Measurements from ENCODE around the gene ACAT2. TPM values are rescaled to one million over a fixed set of nuclear protein-coding genes. Genes with fewer than 3 reads are reported as not detected.

The ACAT2 gene
- total RNA-seq, 2 donors from 2014 or later, result 10.2 to 22.6 TPM

DNA sequence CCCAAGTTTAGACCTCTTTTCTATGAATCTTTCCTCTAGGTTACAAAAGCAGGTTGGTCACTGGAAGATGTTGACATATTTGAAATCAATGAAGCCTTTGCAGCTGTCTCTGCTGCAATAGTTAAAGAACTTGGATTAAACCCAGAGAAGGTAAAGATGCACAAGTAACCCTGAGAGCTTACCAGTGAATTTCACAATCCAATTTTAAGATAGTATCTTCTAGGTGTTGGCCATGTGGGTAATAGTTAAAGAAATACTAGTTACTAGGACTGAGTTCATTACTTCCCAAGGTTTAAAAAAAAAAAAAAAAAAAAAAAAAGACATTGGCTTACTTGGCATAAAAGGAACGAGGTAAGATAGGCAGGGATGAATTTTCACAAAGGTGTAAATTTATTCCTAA is 16.3 kb downstream of the ACAT2 start:
- peaks cover 0 to 3% of the 10 kb centered on the region in 2 donors for H3K36me3 ChIP-seq

DNA sequence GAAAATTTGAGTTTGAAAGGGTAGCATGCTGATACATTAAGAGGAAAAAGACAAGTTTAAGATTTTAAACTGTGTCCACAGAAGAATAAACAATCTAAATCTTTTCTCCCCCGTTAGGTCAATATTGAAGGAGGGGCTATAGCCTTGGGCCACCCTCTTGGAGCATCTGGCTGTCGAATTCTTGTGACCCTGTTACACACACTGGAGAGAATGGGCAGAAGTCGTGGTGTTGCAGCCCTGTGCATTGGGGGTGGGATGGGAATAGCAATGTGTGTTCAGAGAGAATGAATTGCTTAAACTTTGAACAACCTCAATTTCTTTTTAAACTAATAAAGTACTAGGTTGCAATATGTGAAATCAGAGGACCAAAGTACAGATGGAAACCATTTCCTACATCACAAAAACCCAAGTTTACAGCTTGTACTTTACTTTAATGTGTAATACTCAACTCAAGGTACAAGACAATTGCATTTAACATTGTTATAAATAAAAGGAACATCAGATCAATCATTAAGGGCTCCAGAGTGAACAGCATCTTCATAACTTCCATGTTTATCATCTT is 16.8 kb downstream of the ACAT2 start:
- WGBS, result 63% methylated on average over 3 of the region's 3 CpGs
- no peak for DNase-seq (ENCODE audit: low spot score)
- no peaks in the 10 kb centered on the region for H3K27me3 ChIP-seq (replicated peaks; ENCODE audit: insufficient read depth)
- intact Hi-C loops (cut with DNase I), result no loop called here
- no peaks in the 10 kb centered on the region for H3K9me3 ChIP-seq
- H3K36me3 ChIP-seq, result peaks cover 0 to 3% of the 10 kb centered on the region in 2 donors
- no peak overlapping the region for H3K4me3 ChIP-seq
- H3K27ac ChIP-seq, result no peak overlapping the region
- TF ChIP-seq POLR2AphosphoS5 (IDR thresholded peaks at IDR 0.05), result no peak
- TF ChIP-seq, protein P1, sequence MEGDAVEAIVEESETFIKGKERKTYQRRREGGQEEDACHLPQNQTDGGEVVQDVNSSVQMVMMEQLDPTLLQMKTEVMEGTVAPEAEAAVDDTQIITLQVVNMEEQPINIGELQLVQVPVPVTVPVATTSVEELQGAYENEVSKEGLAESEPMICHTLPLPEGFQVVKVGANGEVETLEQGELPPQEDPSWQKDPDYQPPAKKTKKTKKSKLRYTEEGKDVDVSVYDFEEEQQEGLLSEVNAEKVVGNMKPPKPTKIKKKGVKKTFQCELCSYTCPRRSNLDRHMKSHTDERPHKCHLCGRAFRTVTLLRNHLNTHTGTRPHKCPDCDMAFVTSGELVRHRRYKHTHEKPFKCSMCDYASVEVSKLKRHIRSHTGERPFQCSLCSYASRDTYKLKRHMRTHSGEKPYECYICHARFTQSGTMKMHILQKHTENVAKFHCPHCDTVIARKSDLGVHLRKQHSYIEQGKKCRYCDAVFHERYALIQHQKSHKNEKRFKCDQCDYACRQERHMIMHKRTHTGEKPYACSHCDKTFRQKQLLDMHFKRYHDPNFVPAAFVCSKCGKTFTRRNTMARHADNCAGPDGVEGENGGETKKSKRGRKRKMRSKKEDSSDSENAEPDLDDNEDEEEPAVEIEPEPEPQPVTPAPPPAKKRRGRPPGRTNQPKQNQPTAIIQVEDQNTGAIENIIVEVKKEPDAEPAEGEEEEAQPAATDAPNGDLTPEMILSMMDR (IDR thresholded peaks at IDR 0.05), result no peak
- no peak for TF ChIP-seq POLR2A (IDR thresholded peaks at IDR 0.05)
- H3K4me1 ChIP-seq (replicated peaks), result no peaks in the 10 kb centered on the region

More for the DNA sequence above, 16.3 kb downstream of the ACAT2 start:
- Histone ChIP-seq H3K4me3 (no peak overlapping the region), H3K9me3 (no peaks in the 10 kb centered on the region), H3K27me3 (replicated peaks; ENCODE audit: insufficient read depth) (no peaks in the 10 kb centered on the region), H3K4me1 (replicated peaks) (no peaks in the 10 kb centered on the region), H3K27ac (no peak overlapping the region)
- DNase-seq (ENCODE audit: low spot score), result no peak
- 45% methylated on average over 1 of the region's 1 CpG for WGBS
- intact Hi-C loops (cut with DNase I), result no loop called here
- no peak for TF ChIP-seq POLR2AphosphoS5 (IDR thresholded peaks at IDR 0.05)
- TF ChIP-seq, protein P1 (IDR thresholded peaks at IDR 0.05), result no peak

DNA sequence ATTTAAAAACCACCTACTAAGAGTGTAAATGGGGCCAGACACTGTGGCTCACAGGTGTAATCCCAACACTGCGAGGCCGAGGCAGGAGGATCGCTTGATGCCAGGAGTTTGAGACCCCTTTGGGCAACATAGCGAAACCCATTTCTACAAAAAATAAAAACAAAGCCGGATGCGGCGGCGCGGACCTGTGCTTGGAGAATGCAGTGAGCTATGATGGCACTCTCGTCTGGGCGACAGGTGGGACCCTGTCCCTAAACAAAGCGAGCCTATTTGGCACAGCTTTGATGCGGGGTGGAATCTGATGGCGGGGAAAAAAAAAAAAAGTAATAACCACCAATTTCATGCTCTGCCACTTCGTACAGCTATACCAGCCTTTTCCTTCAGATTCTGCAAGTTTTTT is 26.4 kb downstream of the ACAT2 start:
- intact Hi-C loops (cut with DNase I), result no loop called here
- WGBS, result 19% methylated on average over 15 of the region's 15 CpGs
- no peaks in the 10 kb centered on the region for H3K27me3 ChIP-seq (replicated peaks; ENCODE audit: insufficient read depth)
- no peak for DNase-seq (ENCODE audit: low spot score)
- peaks cover 6% of the 10 kb centered on the region for H3K4me1 ChIP-seq (replicated peaks)
- TF ChIP-seq POLR2AphosphoS5 (IDR thresholded peaks at IDR 0.05), result no peak
- TF ChIP-seq POLR2A (IDR thresholded peaks at IDR 0.05), result no peak
- TF ChIP-seq, protein P1 (IDR thresholded peaks at IDR 0.05), result no peak
- no peaks in the 10 kb centered on the region for H3K9me3 ChIP-seq
- peak overlapping the region; percentile 92 to 97 for H3K4me3 ChIP-seq
- H3K36me3 ChIP-seq, result peaks cover 0 to 4% of the 10 kb centered on the region in 2 donors
- peak overlapping the region; percentile 99 for H3K27ac ChIP-seq

DNA sequence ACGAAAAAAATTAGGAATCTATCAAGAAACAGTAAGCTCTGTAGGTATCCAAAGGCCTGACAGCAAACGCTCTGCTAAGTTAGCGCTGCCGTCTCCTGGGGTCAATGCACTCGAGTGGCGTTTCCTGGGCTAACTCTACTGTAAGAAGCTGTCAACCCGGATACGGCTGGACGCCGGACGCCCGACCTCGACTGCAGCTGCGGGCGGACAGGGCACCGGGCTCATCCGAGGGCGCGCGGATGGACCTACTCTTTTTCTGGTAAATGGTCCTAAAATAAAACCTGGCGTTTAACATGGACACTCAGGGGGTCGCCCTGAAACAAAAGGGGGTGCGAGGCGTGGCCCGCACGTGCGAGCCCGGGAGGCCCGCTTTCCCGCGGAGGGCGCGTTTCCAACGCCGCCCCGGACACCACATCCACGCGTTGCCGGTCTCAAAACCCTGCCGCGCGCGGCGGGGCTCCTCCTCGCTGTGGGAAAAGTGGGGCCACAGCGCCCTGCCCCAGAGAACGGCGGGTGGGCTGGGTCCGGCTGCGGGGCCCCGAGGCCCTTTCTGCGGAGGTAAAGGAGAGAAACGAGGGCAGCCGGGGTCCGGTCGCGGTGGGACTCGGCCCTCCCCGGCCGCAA is 27.0 kb downstream of the ACAT2 start:
- H3K27me3 ChIP-seq (replicated peaks; ENCODE audit: insufficient read depth), result no peaks in the 10 kb centered on the region
- DNase-seq (ENCODE audit: low spot score), result peak; percentile 37
- peak overlapping the region; percentile 99 for H3K27ac ChIP-seq
- H3K36me3 ChIP-seq, result peaks cover 0 to 4% of the 10 kb centered on the region in 2 donors
- TF ChIP-seq POLR2AphosphoS5 (IDR thresholded peaks at IDR 0.05) (no peak), POLR2A (IDR thresholded peaks at IDR 0.05) (no peak)
- TF ChIP-seq, protein P1 (IDR thresholded peaks at IDR 0.05), result no peak
- peaks cover 6% of the 10 kb centered on the region for H3K4me1 ChIP-seq (replicated peaks)
- H3K4me3 ChIP-seq, result peak overlapping the region; percentile 92 to 97
- no peaks in the 10 kb centered on the region for H3K9me3 ChIP-seq
- WGBS, result under 1% methylated on average over 26 of the region's 60 CpGs
- intact Hi-C loops (cut with DNase I), result no loop called here
